ENCODE measurements around the gene FADS1.

FADS1 gene

GRCh38 chr11:61839742-61840141, 22.9 kb upstream of the FADS1 start:
- peaks cover 14% of the 10 kb centered on the region for H3K4me1 ChIP-seq (ENCODE audit: control insufficient read depth, low read length)
- no peak overlapping the region for H3K4me3 ChIP-seq (ENCODE audit: low read length)
- H3K36me3 ChIP-seq (ENCODE audit: control insufficient read depth, low read length): peaks cover 96% of the 10 kb centered on the region
- no peak overlapping the region for H3K27ac ChIP-seq (ENCODE audit: low read depth, low read length)
- 0 out of 2 replicates have a peak, but pooled peaks cover 4% of the 10 kb centered on the region for H3F3A ChIP-seq (ENCODE audit: control insufficient read depth, insufficient read depth)
- no peaks in the 10 kb centered on the region for H3K9me2 ChIP-seq (replicated peaks; ENCODE audit: control insufficient read depth, low read length)
- H3K9me3 ChIP-seq (ENCODE audit: control insufficient read depth, insufficient read depth, low read length): no peaks in the 10 kb centered on the region
- TF ChIP-seq EZH2phosphoT487 (IDR thresholded peaks at IDR 0.05; ENCODE audit: borderline replicate concordance, low read length): no peak
- no peak overlapping the region for H3K4me2 ChIP-seq (ENCODE audit: low read length)
- H4K20me1 ChIP-seq (ENCODE audit: control insufficient read depth, insufficient read depth, low read depth, low read length): 0 out of 2 replicates have a peak, but pooled peaks cover 4% of the 10 kb centered on the region
- no peaks in the 10 kb centered on the region for H3K27me3 ChIP-seq (ENCODE audit: control insufficient read depth, low read length)
- peaks cover 76% of the 10 kb centered on the region for H3K79me2 ChIP-seq (ENCODE audit: control insufficient read depth, low read length)

GRCh38 chr11:61838921-61839320, 22.1 kb upstream of the FADS1 start:
- Histone ChIP-seq H3K4me3 (ENCODE audit: low read length) (no peak overlapping the region), H3K27me3 (ENCODE audit: control insufficient read depth, low read length) (no peaks in the 10 kb centered on the region), H3K79me2 (ENCODE audit: control insufficient read depth, low read length) (peaks cover 83% of the 10 kb centered on the region), H3K27ac (ENCODE audit: low read depth, low read length) (no peak overlapping the region), H3K36me3 (ENCODE audit: control insufficient read depth, low read length) (peaks cover 95% of the 10 kb centered on the region), H4K20me1 (ENCODE audit: control insufficient read depth, insufficient read depth, low read depth, low read length) (0 out of 2 replicates have a peak, but pooled peaks cover 4% of the 10 kb centered on the region), H3K9me3 (ENCODE audit: control insufficient read depth, insufficient read depth, low read length) (no peaks in the 10 kb centered on the region), H3K4me1 (ENCODE audit: control insufficient read depth, low read length) (peaks cover 22% of the 10 kb centered on the region), H3K9me2 (replicated peaks; ENCODE audit: control insufficient read depth, low read length) (no peaks in the 10 kb centered on the region), H3K4me2 (ENCODE audit: low read length) (no peak overlapping the region), H3F3A (ENCODE audit: control insufficient read depth, insufficient read depth) (0 out of 2 replicates have a peak, but pooled peaks cover 7% of the 10 kb centered on the region)
- TF ChIP-seq CTCF (IDR thresholded peaks at IDR 0.05; ENCODE audit: low read depth, low read length, poor library complexity, severe bottlenecking) (no peak), EZH2phosphoT487 (IDR thresholded peaks at IDR 0.05; ENCODE audit: borderline replicate concordance, low read length) (no peak)

- Histone ChIP-seq H3K4me3 (ENCODE audit: low read length) (no peak overlapping the region), H3K4me1 (ENCODE audit: control insufficient read depth, low read length) (peaks cover 26% of the 10 kb centered on the region), H3K9me2 (replicated peaks; ENCODE audit: control insufficient read depth, low read length) (no peaks in the 10 kb centered on the region), H3K27me3 (ENCODE audit: control insufficient read depth, low read length) (no peaks in the 10 kb centered on the region), H3K4me2 (ENCODE audit: low read length) (no peak overlapping the region), H4K20me1 (ENCODE audit: control insufficient read depth, insufficient read depth, low read depth, low read length) (0 out of 2 replicates have a peak, but pooled peaks cover 4% of the 10 kb centered on the region), H3F3A (ENCODE audit: control insufficient read depth, insufficient read depth) (peaks cover 5% of the 10 kb centered on the region; the same call in 1 of the 2 replicates), H3K9me3 (ENCODE audit: control insufficient read depth, insufficient read depth, low read length) (no peaks in the 10 kb centered on the region), H3K27ac (ENCODE audit: low read depth, low read length) (no peak overlapping the region), H3K36me3 (ENCODE audit: control insufficient read depth, low read length) (peaks cover 95% of the 10 kb centered on the region), H3K79me2 (ENCODE audit: control insufficient read depth, low read length) (peaks cover 87% of the 10 kb centered on the region)
- TF ChIP-seq EZH2phosphoT487 (IDR thresholded peaks at IDR 0.05; ENCODE audit: borderline replicate concordance, low read length) (no peak), CTCF (IDR thresholded peaks at IDR 0.05; ENCODE audit: low read depth, low read length, poor library complexity, severe bottlenecking) (no peak)
Measured at GRCh38 chr11:61838501-61838900, 21.7 kb upstream of the FADS1 start.

GRCh38 chr11:61837411-61838005, 20.7 kb upstream of the FADS1 start:
- no peak overlapping the region for H3K4me2 ChIP-seq (ENCODE audit: low read length)
- no peaks in the 10 kb centered on the region for H3K9me2 ChIP-seq (replicated peaks; ENCODE audit: control insufficient read depth, low read length)
- peaks cover 89% of the 10 kb centered on the region for H3K79me2 ChIP-seq (ENCODE audit: control insufficient read depth, low read length)
- no peak overlapping the region for H3K4me3 ChIP-seq (ENCODE audit: low read length)
- peaks cover 10% of the 10 kb centered on the region for H3F3A ChIP-seq (ENCODE audit: control insufficient read depth, insufficient read depth)
- H3K27me3 ChIP-seq (ENCODE audit: control insufficient read depth, low read length): no peaks in the 10 kb centered on the region
- H3K36me3 ChIP-seq (ENCODE audit: control insufficient read depth, low read length): peaks cover 95% of the 10 kb centered on the region
- TF ChIP-seq CTCF (IDR thresholded peaks at IDR 0.05; ENCODE audit: low read depth, low read length, poor library complexity, severe bottlenecking): no peak
- TF ChIP-seq EZH2phosphoT487 (IDR thresholded peaks at IDR 0.05; ENCODE audit: borderline replicate concordance, low read length): no peak
- no peaks in the 10 kb centered on the region for H3K9me3 ChIP-seq (ENCODE audit: control insufficient read depth, insufficient read depth, low read length)
- H4K20me1 ChIP-seq (ENCODE audit: control insufficient read depth, insufficient read depth, low read depth, low read length): 0 out of 2 replicates have a peak, but pooled peaks cover 4% of the 10 kb centered on the region
- H3K4me1 ChIP-seq (ENCODE audit: control insufficient read depth, low read length): peaks cover 36% of the 10 kb centered on the region
- no peak overlapping the region for H3K27ac ChIP-seq (ENCODE audit: low read depth, low read length)
